Kidney capillary endothelial cell (primary cell): Measurements from ENCODE around the gene EMILIN3.

ENCODE experiments used
- DNase-seq: peaks from one replicate; pipeline ENCODE4 v3.0.0-alpha.2; 2018; ENCODE audit warnings: low spot score

Gene EMILIN3

GRCh38 chr20:41392295-41392694 is 25.7 kb upstream of the EMILIN3 start:
- DNase-seq = no peak

GRCh38 chr20:41391587-41392001 is 25.0 kb upstream of the EMILIN3 start:
- no peak for DNase-seq

- DNase-seq = no peak
Measured at GRCh38 chr20:41390889-41391288, 24.3 kb upstream of the EMILIN3 start.

DNA sequence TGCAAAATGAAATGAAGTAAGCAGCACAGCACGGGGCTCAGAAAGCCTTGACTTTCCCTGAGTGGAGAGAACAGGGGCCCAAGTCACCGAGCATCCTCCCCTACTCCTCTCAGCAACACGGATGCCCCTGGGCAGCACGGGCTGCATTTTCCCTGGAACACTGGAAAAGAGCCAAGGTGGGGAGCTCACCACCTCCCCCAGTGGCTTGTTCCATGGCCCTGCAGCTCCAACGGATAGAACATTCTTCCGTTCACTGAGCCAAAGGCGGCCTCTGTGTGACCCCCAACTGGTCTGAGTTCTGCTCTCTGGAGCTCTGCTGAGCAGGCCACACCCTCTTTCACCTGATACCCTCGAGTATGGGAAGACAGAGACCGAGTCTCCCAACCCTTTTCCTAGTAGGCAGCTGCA is 20.8 kb upstream of the EMILIN3 start:
- no peak for DNase-seq

GRCh38 chr20:41386502-41387427 is 20.1 kb upstream of the EMILIN3 start:
- no peak for DNase-seq

DNA sequence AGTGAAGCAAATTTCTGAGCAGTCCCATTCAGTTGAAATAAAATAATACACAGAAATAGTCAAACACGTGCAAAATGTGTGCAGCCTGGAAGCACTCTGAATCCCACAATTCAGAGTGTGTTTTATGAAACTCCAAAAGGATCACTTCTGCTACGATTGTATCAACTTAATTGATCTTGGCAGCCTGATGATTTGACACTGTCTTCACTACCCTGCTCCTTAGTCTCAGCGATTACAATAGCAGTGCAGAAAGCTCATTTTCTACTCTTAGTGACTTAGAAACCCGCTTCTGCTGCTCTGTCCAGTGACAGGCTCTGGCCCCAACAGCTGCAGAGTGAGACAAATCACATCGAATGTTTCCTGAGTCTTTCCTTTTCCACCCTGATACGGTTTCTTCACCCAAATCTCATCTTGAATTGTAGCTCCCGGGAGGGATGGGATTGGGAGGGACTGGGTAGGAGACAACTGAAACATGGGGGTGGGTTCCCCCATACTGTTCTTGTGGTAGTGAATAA is 16.2 kb upstream of the EMILIN3 start:
- DNase-seq = no peak

DNA sequence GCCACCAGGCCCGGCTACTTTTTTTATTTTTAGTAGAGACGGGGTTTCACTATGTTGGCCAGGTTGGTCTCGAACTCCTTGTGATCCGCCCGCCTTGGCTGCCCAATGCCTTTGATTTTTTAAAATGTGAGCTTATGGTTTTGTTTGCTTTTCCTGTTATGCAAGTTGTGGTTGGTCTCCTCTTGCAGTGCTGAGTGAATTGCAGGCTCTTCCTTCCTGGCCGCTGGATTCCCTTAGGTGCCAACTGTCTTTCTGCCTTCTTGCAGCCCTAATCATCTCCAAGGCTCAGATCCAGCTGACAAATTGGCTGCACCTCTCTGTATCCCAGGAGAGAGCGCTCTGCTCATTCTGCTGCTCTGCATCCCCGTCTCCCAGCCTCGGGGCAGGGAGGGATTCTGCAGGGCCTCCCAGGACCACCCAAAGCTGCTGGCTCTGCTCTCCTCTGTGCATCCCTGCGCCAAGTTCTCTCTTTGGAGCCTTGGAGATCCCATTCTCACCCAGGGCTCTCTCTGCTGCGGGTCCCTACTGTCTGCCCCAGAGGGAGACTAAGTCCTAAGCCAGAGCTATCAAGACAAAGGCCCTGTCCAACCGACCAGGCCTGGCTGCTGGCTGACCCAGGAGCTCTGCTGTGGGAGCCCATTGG is 14.1 kb upstream of the EMILIN3 start:
- no peak for DNase-seq

DNA sequence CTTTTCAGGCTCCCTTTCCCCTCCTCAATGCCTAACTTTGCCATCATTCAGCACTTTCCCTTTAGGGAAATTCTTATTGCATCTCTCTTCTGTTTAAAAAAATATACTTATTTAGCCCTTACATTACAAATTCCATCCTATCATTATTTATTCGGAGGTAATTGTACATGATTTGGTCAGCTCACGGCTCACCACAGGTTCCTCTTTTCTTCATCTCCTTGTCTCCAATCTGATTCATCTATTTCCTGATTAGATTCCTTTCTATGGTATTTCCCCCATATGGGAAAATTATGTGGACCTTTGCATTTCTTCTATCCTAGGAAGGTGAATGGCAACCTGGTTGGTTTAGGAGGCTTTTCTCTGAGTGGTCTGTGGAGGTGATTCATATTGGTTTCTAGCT is 12.9 kb upstream of the EMILIN3 start:
- DNase-seq = no peak

GRCh38 chr20:41377275-41377674 is 10.7 kb upstream of the EMILIN3 start:
- no peak for DNase-seq

DNA sequence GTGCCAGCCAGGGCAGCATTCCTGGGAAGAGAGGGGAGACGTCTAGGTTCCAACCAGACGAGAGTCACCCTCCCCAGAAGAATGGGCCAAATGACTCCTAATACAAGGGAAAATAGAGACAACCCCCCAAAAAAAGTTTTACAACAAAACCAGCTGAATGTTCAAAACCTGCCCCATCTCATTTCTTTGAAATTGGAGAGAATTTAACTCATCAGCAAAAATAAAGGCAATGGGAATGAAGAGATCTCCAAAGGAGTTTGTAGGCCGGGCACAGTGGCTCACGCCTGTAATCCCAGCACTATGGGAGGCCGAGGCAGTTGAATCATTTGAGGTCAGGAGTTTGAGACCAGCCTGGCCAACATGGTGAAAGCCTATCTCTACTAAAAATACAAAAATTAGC is 9.7 kb upstream of the EMILIN3 start:
- no peak for DNase-seq

DNA sequence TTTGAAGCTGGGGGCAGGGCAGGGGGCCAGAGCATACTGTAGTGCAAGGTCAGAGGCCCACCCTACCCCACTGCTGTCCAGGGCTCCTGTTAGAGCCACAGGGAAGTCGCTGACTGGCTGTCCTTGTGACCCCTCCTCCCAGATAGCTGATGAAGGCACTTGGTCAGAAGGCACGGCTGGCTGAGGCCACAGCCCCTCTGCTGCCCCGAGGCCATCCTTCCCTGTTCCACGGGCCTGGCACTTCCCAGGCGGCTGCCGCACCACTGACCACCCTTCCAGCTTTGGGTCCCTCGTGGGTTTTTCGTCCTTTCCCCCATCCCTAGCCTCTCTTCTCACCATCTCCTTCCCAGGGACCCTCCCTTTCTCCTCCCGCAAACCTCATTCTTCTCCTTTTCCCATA is 9.2 kb upstream of the EMILIN3 start:
- no peak for DNase-seq

DNA sequence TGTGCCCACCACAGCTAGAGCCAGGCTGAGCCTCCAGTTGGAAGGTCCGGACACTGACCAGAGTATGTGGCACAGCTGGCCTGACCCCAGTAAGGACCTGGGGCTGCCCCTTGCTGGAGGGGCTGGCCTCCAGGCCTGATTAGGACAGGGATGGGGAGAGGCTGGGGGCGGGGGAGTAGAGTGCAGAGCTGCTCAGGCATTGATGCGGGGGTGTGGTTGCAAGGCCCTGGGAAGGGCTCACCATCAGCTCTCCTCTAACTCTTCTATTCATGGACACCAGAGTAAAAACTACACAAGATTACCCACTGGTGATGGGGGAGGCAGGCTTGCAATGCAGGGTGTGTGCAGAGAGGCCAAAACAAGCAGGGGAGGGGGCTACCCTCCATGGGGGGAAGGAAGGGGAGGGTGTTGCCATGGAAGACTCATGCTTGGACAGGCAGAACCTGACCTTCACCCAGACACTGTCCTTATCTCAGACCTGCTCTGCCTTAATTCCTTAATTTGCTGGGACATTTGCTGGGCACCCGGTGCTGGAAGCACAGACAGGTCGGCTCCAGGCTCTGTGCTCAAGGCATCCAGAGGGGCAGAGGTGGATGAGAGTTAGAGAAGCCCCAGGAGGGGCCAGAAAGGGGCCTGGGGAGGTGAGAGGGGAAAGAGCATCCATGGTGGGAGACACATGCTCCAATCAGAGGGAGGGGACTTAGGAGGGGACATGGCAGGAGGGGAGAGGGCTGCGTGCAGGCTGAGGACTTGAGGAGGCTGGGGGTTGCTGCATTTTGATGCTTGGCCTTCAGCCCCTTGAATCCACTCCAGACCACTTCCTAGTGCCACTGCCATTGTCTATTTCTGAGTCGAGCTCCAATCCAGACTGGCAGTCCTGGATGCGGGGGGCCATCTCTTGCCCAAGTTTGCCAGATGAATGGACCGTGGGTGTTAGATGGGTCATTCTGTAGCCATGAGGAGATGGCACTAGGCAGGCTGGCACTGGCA is 7.6 kb upstream of the EMILIN3 start:
- no peak for DNase-seq

- no peak for DNase-seq
Measured at GRCh38 chr20:41373251-41373783, 6.7 kb upstream of the EMILIN3 start.

- no peak for DNase-seq
Measured at GRCh38 chr20:41371371-41371770, 4.8 kb upstream of the EMILIN3 start.

GRCh38 chr20:41370176-41370575 is 3.6 kb upstream of the EMILIN3 start:
- DNase-seq = no peak

DNA sequence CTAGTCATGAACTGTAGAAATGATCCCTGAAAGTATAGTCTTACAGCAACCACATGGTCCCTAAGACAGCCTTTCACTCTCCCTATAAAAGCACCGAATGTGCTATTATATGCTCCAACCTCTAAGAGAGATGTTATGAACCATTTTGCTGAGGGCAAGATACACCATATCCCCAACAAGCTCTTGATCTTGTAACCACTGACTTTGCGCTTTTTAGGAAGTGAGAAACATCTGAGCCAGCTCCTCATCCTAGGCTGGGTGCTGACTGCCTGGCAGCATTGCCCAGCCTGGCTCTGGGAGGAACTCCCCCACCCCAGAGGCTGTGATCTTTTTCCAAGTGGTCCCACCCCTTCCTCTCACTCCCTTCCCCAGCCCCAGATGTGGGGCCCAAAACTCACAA is 3.1 kb upstream of the EMILIN3 start:
- no peak for DNase-seq

- no peak for DNase-seq
Measured at GRCh38 chr20:41367956-41368355, 1.3 kb upstream of the EMILIN3 start.

DNA sequence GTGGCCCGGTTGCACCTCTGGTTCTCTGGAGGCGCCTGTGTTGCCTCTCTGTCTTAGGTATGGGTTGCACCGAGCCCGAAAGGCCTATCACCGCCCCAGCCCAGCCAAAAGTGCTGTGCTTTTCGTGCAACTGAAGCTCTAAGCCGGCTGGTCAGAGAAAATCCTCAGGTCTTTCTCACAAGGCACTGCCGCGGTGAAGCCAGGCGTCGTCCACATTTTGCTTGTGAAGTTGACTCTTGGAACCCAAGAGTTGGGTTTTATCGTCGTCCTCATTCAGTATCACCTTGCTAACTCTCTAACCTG is 726 bp upstream of the EMILIN3 start:
- DNase-seq = no peak

- no peak for DNase-seq
Measured at GRCh38 chr20:41365777-41366545, 657 bp downstream of the EMILIN3 start.

- no peak for DNase-seq
Measured at GRCh38 chr20:41364967-41365765, 1.5 kb downstream of the EMILIN3 start.
